K562 (cell line): Measurements from ENCODE around the gene COX4I2. TPM values are rescaled to one million over a fixed set of nuclear protein-coding genes. Genes with fewer than 3 reads are reported as not detected.
A peak's percentile ranks its signal among the peaks of the same experiment; 100 is the strongest.

Source experiments
- ARID1B ChIP-seq: fragments of 450-650 bp; IDR thresholded peaks from 2 replicates; pipeline ENCODE4 v1.6.1; 2016; ENCODE audit warnings: antibody characterized with exemption, mild to moderate bottlenecking, inconsistent platforms
- CAMTA2 ChIP-seq: fragments of 250-450 bp; sonication (Bioruptor Pico); conservative IDR thresholded peaks from 2 replicates; pipeline ENCODE4 v1.5.1; 2022
- COPS2 ChIP-seq: fragments of 450-650 bp; conservative IDR thresholded peaks from 2 replicates; pipeline ENCODE4 v1.6.1; 2016; ENCODE audit warnings: mild to moderate bottlenecking, moderate library complexity
- LARP7 ChIP-seq: fragments of 450-650 bp; IDR thresholded peaks from 2 replicates; pipeline ENCODE4 v1.6.1; 2016
- MBD2 ChIP-seq: sonication (generic); IDR thresholded peaks from 2 replicates; pipeline ENCODE4 v1.6.1; 2016; ENCODE audit warnings: low read depth, borderline replicate concordance
- OTX1 ChIP-seq: fragments of 450-650 bp; formaldehyde crosslinking; IDR thresholded peaks from 2 replicates; pipeline ENCODE4 v1.4.0; 2022; ENCODE audit warnings: mild to moderate bottlenecking
- ZNF253 ChIP-seq: fragments of 250-450 bp; sonication (Bioruptor Pico); conservative IDR thresholded peaks from 2 replicates; pipeline ENCODE4 v1.6.1; 2021; ENCODE audit warnings: mild to moderate bottlenecking
- ZNF384 ChIP-seq: IDR thresholded peaks from 2 replicates; pipeline ENCODE4 v1.6.1; 2012; ENCODE audit warnings: low read depth, low read length, improper control_type of control experiment
- polyA plus RNA-seq, 8 experiments: library from polyadenylated mRNA; depleted of rRNA in 4 of 8; stranded (reverse) in 5 of 8; unstranded in 3 of 8; fragments of >200 nt; fragmentation: Nextera tagmentation in 2 of 8; fragmentation: Illumina TruSeq in 1 of 8; extraction: Ambion mirVana in 2 of 8; extraction: Trizol in 1 of 8; gene quantifications; 2 replicates each; pipeline versions ENCODE4 v1.2.1 to v1.2.3, GENCODE V29; 2011 to 2014; ENCODE audit warnings: inconsistent platforms in 1 of 8, missing spikeins in 1 of 8
- total RNA-seq, 7 experiments: library from RNA; depleted of rRNA in 6 of 7; stranded (reverse); fragments of >200 nt in 6 of 7; fragmentation: Illumina TruSeq in 2 of 7; extraction: Trizol in 2 of 7; gene quantifications; 2 replicates each; pipeline versions ENCODE4 v1.2.1 to v1.2.3, GENCODE V29; 2011 to 2021; ENCODE audit warnings: low replicate concordance in 1 of 7
- TF ChIP-seq, protein P1 (sequence below), 3 experiments: fragments of 200-800 bp in 1 of 3; fragments of 250-450 bp in 1 of 3; fragments of 450-650 bp in 1 of 3; sonication (Bioruptor Pico) in 1 of 3; sonication (Bioruptor generic) in 1 of 3; formaldehyde crosslinking in 1 of 3; IDR thresholded peaks; 2 replicates each; pipeline versions ENCODE4 v1.6.1 to v1.8.0; 2016 to 2022; ENCODE audit warnings: mild to moderate bottlenecking in 2 of 3, missing genetic modification characterization in 2 of 3, missing compliant biosample characterization in 1 of 3, moderate library complexity in 1 of 3
- TF ChIP-seq, protein P2 (sequence below): sonication (generic); formaldehyde crosslinking; IDR thresholded peaks from 2 replicates; pipeline ENCODE4 v1.8.0; 2022; ENCODE audit warnings: missing genetic modification reagents, mild to moderate bottlenecking, moderate library complexity, borderline replicate concordance
- TF ChIP-seq, protein P3 (sequence below): sonication (generic); formaldehyde crosslinking; IDR thresholded peaks from 2 replicates; pipeline ENCODE4 v1.8.0; 2022; ENCODE audit warnings: mild to moderate bottlenecking, missing genetic modification reagents, borderline replicate concordance
- TF ChIP-seq, protein P4 (sequence below): fragments of 450-650 bp; IDR thresholded peaks from 2 replicates; pipeline ENCODE4 v1.6.1; 2016; ENCODE audit warnings: missing biosample characterization, missing genetic modification characterization
- TF ChIP-seq, protein P5 (sequence below): IDR thresholded peaks from 2 replicates; pipeline ENCODE4 v1.6.1; 2014; ENCODE audit warnings: antibody characterized with exemption
- TF ChIP-seq, protein P6 (sequence below): fragments of 250-450 bp; sonication (Bioruptor Pico); IDR thresholded peaks from 2 replicates; pipeline ENCODE4 v1.4.0; 2020; ENCODE audit warnings: mild to moderate bottlenecking, moderate library complexity, borderline replicate concordance

COX4I2 gene
- total and polyA plus RNA-seq, 9 of the 15 experiments (the other 6 are each of a cell fraction or from before 2014, with no cell fraction given) = not detected

DNA sequence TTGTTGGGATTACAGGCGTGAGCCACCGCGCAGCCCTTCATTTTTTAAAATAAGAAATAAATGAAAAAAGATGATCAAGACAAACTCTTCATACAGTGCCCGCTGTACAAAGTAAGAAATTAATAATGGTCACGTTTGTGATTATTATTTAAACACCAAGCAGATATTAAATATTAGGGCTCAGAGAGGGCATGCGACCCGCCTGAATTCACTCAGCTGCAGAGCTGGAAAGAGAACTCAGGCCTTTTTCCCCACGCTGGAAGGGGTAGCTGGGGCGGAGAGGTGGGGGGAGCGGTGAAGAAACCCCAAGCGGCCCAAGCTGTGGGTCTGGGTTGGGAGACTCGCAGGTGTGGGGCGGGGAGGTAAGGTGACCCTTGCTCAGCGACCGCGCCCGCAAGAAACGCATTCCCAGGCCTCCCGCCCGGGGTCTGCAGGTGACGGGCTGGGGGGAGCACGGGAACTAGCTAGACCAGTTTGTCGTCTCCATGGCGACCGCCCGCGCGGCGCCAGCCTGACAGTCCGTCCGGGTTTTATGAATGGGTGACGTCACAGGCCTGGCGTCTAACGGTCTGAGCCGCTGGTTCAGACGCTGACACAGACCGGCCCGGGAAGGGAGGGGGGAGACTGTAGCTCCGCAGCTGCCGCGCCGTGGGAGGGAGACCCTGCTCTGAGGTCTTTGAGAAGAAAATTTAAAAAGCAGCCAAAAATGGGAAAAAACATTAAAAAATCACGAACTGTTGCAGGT lies 33.7 kb upstream of the COX4I2 start (continued):
- no peak for TF ChIP-seq ZNF384
- no peak for TF ChIP-seq ZNF253
- TF ChIP-seq, protein P1, sequence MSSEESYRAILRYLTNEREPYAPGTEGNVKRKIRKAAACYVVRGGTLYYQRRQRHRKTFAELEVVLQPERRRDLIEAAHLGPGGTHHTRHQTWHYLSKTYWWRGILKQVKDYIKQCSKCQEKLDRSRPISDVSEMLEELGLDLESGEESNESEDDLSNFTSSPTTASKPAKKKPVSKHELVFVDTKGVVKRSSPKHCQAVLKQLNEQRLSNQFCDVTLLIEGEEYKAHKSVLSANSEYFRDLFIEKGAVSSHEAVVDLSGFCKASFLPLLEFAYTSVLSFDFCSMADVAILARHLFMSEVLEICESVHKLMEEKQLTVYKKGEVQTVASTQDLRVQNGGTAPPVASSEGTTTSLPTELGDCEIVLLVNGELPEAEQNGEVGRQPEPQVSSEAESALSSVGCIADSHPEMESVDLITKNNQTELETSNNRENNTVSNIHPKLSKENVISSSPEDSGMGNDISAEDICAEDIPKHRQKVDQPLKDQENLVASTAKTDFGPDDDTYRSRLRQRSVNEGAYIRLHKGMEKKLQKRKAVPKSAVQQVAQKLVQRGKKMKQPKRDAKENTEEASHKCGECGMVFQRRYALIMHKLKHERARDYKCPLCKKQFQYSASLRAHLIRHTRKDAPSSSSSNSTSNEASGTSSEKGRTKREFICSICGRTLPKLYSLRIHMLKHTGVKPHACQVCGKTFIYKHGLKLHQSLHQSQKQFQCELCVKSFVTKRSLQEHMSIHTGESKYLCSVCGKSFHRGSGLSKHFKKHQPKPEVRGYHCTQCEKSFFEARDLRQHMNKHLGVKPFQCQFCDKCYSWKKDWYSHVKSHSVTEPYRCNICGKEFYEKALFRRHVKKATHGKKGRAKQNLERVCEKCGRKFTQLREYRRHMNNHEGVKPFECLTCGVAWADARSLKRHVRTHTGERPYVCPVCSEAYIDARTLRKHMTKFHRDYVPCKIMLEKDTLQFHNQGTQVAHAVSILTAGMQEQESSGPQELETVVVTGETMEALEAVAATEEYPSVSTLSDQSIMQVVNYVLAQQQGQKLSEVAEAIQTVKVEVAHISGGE (CRISPR knock-in tag; IDR thresholded peaks at IDR 0.05) = no peak
- TF ChIP-seq LARP7 = no peak
- TF ChIP-seq MBD2 = peak; percentile 49; the same call in 1 of the 2 replicates
- no peak for TF ChIP-seq COPS2
- TF ChIP-seq, protein P2, sequence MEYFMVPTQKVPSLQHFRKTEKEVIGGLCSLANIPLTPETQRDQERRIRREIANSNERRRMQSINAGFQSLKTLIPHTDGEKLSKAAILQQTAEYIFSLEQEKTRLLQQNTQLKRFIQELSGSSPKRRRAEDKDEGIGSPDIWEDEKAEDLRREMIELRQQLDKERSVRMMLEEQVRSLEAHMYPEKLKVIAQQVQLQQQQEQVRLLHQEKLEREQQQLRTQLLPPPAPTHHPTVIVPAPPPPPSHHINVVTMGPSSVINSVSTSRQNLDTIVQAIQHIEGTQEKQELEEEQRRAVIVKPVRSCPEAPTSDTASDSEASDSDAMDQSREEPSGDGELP (CRISPR knock-in tag) = peak; percentile 90
- no peak for TF ChIP-seq CAMTA2
- TF ChIP-seq ARID1B = peak; percentile 61
- no peak for TF ChIP-seq OTX1 (CRISPR knock-in tag)
- TF ChIP-seq, protein P3, sequence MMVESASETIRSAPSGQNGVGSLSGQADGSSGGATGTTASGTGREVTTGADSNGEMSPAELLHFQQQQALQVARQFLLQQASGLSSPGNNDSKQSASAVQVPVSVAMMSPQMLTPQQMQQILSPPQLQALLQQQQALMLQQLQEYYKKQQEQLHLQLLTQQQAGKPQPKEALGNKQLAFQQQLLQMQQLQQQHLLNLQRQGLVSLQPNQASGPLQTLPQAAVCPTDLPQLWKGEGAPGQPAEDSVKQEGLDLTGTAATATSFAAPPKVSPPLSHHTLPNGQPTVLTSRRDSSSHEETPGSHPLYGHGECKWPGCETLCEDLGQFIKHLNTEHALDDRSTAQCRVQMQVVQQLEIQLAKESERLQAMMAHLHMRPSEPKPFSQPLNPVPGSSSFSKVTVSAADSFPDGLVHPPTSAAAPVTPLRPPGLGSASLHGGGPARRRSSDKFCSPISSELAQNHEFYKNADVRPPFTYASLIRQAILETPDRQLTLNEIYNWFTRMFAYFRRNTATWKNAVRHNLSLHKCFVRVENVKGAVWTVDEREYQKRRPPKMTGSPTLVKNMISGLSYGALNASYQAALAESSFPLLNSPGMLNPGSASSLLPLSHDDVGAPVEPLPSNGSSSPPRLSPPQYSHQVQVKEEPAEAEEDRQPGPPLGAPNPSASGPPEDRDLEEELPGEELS (CRISPR knock-in tag) = no peak
- TF ChIP-seq, protein P4, sequence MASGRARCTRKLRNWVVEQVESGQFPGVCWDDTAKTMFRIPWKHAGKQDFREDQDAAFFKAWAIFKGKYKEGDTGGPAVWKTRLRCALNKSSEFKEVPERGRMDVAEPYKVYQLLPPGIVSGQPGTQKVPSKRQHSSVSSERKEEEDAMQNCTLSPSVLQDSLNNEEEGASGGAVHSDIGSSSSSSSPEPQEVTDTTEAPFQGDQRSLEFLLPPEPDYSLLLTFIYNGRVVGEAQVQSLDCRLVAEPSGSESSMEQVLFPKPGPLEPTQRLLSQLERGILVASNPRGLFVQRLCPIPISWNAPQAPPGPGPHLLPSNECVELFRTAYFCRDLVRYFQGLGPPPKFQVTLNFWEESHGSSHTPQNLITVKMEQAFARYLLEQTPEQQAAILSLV (tag) = no peak
- TF ChIP-seq, protein P5, sequence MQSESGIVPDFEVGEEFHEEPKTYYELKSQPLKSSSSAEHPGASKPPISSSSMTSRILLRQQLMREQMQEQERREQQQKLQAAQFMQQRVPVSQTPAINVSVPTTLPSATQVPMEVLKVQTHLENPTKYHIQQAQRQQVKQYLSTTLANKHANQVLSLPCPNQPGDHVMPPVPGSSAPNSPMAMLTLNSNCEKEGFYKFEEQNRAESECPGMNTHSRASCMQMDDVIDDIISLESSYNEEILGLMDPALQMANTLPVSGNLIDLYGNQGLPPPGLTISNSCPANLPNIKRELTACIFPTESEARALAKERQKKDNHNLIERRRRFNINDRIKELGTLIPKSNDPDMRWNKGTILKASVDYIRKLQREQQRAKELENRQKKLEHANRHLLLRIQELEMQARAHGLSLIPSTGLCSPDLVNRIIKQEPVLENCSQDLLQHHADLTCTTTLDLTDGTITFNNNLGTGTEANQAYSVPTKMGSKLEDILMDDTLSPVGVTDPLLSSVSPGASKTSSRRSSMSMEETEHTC = no peak
- TF ChIP-seq, protein P6, sequence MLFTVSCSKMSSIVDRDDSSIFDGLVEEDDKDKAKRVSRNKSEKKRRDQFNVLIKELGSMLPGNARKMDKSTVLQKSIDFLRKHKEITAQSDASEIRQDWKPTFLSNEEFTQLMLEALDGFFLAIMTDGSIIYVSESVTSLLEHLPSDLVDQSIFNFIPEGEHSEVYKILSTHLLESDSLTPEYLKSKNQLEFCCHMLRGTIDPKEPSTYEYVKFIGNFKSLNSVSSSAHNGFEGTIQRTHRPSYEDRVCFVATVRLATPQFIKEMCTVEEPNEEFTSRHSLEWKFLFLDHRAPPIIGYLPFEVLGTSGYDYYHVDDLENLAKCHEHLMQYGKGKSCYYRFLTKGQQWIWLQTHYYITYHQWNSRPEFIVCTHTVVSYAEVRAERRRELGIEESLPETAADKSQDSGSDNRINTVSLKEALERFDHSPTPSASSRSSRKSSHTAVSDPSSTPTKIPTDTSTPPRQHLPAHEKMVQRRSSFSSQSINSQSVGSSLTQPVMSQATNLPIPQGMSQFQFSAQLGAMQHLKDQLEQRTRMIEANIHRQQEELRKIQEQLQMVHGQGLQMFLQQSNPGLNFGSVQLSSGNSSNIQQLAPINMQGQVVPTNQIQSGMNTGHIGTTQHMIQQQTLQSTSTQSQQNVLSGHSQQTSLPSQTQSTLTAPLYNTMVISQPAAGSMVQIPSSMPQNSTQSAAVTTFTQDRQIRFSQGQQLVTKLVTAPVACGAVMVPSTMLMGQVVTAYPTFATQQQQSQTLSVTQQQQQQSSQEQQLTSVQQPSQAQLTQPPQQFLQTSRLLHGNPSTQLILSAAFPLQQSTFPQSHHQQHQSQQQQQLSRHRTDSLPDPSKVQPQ (CRISPR knock-in tag) = no peak
